Inferior parietal cortex (tissue), 1 donor: Measurements from ENCODE around the gene CFLAR.
A peak's percentile ranks its signal among the peaks of the same experiment; 100 is the strongest.
"Not testable (repeated sequence)": the region's sequence is repeated elsewhere in the genome, so short reads cannot be mapped to it uniquely, and the experiment has no call there.

Experiments
- DNase-seq: peaks from one replicate; pipeline ENCODE4 v3.0.0-alpha.2; 2016; ENCODE audit errors: extremely low spot score

The CFLAR gene

DNA sequence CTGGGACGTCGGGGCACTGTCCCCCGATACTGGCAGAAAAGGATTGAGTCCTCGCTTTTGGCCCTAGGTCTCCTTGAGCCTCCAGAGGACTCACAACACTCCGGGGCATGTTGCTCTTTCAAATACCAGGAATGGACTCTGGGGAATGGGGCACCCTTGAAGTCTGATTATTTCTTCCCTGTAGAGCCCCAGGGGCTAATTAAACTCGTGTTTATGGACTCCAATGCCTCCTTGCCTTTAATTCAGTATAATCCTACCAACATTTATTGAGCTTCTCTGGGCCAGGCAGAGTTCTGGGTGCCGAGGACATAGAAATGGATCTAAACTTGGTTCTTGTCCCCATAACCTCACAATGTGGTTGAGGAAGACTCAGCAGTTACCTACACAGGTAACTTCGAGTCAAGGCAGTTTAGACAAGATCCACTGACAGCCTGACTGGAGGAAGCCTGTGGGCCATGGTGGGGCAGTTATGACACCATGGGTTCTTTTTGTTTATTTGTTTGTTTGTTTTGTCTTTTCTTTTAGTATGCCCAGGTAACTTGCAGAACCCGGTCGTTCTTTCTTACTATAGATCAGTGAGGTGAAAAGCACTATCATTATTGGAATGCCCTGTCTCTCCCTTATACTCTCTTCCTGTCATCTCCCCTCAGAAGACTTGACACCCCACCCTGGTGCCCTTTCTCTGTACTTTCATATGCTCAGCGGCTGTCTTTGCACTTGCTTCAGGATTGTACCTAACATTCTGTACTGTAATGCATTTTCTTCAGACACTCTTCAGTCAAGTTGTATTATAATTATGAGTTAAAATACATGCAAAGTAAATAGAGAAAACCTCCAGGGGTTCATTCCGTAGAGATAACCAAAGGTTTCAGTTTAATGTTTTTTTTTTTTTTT is 3.2 kb downstream of the CFLAR start:
- DNase-seq, result peak; percentile 40

DNA sequence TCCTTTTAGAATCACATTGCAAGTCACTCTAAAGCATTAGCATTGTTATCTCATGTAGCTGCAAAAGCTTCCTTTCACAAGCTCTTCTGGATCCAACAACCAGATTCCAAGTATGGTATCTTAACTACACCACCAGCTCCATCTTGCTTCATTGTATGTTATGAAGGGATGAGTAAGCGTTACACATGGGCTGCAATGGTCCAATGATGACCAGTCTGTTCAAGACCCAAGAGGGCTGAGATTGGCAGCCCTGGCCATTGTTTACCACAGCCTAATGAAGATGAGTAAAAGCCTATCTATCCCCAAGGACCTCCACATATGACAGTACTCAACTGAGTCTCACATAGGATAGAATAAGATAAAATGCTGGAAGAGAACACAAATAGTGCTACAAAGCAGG is 6.3 kb downstream of the CFLAR start:
- DNase-seq, result no peak

DNA sequence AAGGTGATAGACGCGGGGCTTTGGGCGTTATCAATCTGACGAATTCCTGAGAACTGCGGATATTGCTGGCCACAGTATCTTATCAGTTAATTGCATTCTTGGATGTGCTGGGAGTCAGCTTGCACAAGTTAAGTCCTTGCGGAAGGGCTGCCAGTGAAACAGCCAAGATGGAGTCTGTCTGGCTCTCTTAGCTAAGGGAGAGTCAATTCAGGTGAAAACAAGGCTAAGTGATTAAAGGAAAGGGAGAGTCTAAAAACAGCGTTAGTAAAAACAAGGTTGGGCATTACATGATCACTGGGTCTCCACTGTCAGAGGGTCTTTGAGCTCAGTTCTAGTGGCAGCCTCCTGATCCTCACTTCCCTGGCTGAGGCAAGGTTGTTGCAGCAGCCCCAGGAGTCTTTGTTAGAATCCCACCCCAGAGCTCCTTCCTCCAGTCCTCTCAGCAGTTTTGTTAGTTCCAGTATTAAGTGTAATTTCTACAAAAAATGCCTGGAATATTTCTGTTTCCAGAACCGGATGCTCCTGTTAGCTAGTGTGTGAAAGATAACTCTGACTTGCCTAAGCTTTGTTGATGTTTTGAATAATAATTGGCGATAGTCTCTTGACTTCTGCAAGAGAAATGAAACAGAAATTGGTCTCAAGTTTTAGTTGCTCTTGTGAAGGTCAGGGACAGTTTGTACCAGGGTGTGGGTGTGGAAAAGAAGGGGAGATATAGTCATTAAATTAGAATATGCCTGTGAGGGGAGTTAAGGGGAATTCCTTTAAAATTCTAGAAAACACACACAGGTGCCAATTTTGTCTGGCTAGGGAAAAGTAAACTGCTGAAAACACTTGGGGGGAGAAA is 10.6 kb downstream of the CFLAR start:
- DNase-seq, result peak; percentile 24

- DNase-seq, result peak; percentile 14
These were observed 11.2 kb downstream of the CFLAR start for GRCh38 chr2:201127152-201127511.

- peak; percentile 75 for DNase-seq
These were observed 11.6 kb downstream of the CFLAR start for GRCh38 chr2:201127570-201127969.

DNA sequence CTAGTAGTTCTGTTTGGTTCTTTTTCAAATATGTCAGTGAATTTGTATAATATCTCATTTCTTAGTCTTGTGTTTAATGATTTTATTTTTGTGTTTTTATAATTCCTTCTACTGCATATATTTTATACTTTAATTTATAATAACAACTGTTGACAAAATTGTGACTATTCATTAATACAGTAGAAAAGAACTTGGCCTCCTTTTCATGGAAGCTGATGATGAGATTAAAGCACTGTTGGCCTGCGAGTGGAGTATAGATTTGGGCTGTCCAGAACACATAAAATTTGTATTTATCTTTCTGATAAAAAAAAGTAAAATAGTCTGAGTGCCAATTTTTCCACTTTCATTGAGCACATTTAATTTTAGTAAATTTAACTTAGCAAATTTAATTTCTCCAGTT is 12.1 kb downstream of the CFLAR start:
- DNase-seq, result no peak

DNA sequence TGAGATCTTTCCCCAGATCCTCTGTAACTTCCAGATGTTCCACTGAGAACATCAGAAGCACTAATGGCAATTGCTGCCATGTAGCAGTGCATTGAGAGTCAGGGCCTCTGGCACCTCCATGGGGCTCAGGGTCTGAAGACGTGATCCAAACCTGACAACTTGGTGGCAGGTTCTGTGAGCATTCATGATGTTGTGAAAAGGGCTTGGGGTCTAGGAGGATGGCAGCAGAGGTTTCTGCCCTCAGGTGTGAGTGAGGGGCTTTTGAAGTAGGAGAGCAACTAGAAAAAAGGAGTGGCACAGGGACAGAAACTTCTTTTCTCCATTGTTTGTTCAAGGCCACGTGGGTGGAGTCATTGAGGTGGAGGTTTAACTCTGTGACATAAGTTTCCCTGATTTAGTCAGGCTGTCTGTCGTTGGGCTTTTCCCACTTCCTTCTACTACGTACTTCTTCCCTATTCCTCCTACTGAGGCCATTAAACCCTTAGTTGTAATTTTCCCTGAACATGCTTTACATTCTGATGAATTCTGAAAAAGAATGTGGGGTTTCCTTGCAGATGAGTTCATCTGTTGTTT is 13.1 kb downstream of the CFLAR start:
- peak; percentile 7 for DNase-seq

GRCh38 chr2:201130524-201131186 is 14.7 kb downstream of the CFLAR start:
- no peak for DNase-seq

DNA sequence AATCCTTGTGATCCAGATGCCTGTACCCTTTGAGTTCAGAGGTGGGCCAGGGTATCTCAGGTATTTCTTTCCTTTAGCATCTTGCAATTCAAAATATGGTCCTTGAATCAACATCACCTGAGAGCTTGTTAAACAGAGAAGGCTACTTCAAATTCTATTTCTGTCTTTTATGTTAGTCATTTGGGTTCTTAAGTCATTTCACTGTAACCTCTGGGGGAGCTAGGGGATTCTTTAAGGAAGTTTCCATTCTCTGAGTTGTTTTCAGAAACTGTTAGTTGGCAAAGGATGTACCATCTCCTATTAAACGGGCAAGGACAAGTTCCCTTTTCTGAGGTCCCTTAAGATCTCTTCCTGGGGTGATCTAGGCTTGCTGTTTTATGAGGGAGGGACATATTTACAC is 16.6 kb downstream of the CFLAR start:
- no peak for DNase-seq

DNA sequence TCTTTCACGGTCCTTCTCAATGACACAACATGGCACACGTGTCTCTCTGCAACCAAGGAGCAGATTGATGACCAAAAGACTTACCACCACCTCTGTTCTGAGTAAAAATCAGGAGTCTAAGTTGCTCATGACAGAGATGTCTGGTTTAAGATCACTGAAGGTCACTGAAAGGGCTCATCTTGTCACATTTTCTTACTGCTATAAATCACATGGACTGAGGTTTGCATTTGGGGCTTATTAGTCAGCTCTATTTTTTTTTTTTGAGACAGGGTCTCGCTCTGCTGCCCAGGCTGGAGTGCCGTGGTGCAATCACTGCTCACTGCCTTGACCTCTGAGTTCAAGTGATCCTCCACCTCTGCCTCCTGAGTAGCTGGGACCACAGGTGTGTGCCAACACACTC is 19.4 kb downstream of the CFLAR start:
- DNase-seq, result no peak

GRCh38 chr2:201136889-201137321 is 20.9 kb downstream of the CFLAR start:
- DNase-seq, result no peak

- no peak for DNase-seq
These were observed 21.8 kb downstream of the CFLAR start for GRCh38 chr2:201137505-201138400.

- no peak for DNase-seq
These were observed 22.5 kb downstream of the CFLAR start for GRCh38 chr2:201138401-201138970.

DNA sequence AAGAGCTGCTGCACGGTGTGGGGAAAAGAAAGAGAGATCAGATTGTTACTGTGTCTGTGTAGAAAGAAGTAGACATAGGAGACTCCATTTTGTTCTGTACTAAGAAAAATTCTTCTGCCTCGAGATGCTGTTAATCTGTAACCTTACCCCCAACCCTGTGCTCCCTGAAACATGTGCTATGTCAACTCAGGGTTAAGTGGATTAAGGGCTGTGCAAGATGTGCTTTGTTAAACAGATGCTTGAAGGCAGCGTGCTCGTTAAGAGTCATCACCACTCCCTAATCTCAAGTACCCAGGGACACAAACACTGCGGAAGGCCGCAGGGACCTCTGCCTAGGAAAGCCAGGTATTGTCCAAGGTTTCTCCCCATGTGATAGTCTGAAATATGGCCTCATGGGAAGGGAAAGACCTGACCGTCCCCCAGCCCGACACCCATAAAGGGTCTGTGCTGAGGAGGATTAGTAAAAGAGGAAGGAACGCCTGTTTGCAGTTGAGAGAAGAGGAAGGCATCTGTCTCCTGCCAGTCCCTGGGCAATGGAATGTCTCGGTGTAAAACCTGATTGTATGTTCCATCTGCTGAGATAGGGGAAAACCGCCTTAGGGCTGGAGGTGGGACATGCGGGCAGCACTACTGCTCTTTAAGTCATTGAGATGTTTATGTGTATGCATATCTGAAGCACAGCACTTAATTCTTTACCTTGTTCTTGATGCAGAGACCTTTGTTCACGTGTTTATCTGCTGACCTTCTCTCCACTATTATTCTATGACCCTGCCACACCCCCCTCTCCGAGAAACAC is 23.2 kb downstream of the CFLAR start:
- DNase-seq, result not testable (repeated sequence)

GRCh38 chr2:201139836-201140604 is 24.1 kb downstream of the CFLAR start:
- DNase-seq, result no peak

- DNase-seq, result no peak
These were observed 28.4 kb downstream of the CFLAR start for GRCh38 chr2:201144101-201145051.

DNA sequence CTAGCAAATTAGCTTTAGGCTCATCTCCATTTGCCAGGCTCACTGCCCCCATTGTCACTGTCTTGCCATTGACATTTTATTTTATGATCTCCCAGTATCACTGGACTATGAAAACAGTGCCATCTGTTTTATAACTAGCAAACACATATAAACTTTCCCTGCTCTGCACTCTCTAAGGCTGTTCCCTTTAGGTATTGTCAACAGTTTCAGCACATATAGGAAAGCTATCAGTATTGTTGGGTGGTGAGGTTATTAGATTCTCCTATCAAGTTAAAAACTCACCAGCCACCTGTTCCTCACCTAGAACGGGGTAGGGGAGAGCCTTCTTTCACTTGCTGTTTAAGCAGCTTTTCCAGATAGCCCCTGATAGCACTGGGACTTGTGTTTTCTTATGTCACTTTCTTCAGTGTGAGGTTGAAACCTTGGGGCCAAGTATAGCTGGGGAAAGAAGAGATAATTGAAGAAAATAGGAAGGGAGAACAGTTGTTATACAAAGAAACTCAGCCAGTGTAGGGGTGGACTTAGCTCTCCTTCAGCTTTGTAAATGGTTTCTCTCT is 32.5 kb downstream of the CFLAR start:
- no peak for DNase-seq
